PC-3 (cell line): Measurements from ENCODE around the gene PCDHGB3. TPM values are rescaled to one million over a fixed set of nuclear protein-coding genes. Genes with fewer than 3 reads are reported as not detected.

ENCODE experiments used
- ATAC-seq: fragments of 200-7000 bp; cut with Tn5 transposase; 2 replicates; pipeline ENCODE4 v1.9.1; 2020; ENCODE audit warnings: mild to moderate bottlenecking, moderate library complexity
- BruUV-seq: library from RNA; stranded (reverse); fragments of 400-500 nt; replicated peaks from 2 replicates; lab custom pipeline; 2021; lab: Mats Ljungman, UMichigan
- CTCF ChIA-PET: fragments of 300-600 bp; sonication (Branson Sonifier 250); formaldehyde crosslinking; loops from one replicate; lab custom pipeline; 2022; ENCODE audit warnings: antibody characterized with exemption; lab: Charles Lee
- POLR2A ChIA-PET: fragments of 300-600 bp; sonication (Branson Sonifier 250); formaldehyde crosslinking; loops from one replicate; lab custom pipeline; 2022; ENCODE audit warnings: antibody characterized with exemption; ENCODE audit not compliant: unreplicated experiment; lab: Charles Lee
- DNase-seq: peaks from one replicate; pipeline ENCODE4 v3.0.0-alpha.2; 2015
- H2AFZ ChIP-seq: fragments of 300-600 bp; sonication (generic); 2 replicates; pipeline ENCODE4 v1.6.0; 2016; ENCODE audit warnings: antibody characterized with exemption, low read length
- H3F3A ChIP-seq: fragments of 300-600 bp; sonication (generic); one replicate; pipeline ENCODE4 v1.6.0; 2017; ENCODE audit warnings: antibody characterized with exemption, low read length, control low read depth, mild to moderate bottlenecking; ENCODE audit not compliant: unreplicated experiment
- H3K27ac ChIP-seq: fragments of 300-600 bp; sonication (generic); 2 replicates; pipeline ENCODE4 v1.5.1; 2016; ENCODE audit warnings: mild to moderate bottlenecking, low read length
- H3K27me3 ChIP-seq: fragments of 300-600 bp; sonication (generic); 2 replicates; pipeline ENCODE4 v1.6.1; 2016; ENCODE audit warnings: low read length, mixed read lengths
- H3K36me3 ChIP-seq: fragments of 300-600 bp; sonication (generic); 2 replicates; pipeline ENCODE4 v1.6.1; 2016; ENCODE audit warnings: low read depth, mixed run types, low read length, mixed read lengths
- H3K4me1 ChIP-seq: fragments of 300-600 bp; sonication (generic); 2 replicates; pipeline ENCODE4 v1.5.1; 2016; ENCODE audit warnings: low read length; ENCODE audit not compliant: insufficient read depth
- H3K4me2 ChIP-seq: fragments of 300-600 bp; sonication (generic); 2 replicates; pipeline ENCODE4 v1.6.0; 2016; ENCODE audit warnings: low read length
- H3K4me3 ChIP-seq: fragments of 300-600 bp; sonication (generic); 2 replicates; pipeline ENCODE4 v1.5.1; 2016; ENCODE audit warnings: mild to moderate bottlenecking, low read length, mixed read lengths
- H3K79me2 ChIP-seq: fragments of 300-600 bp; sonication (generic); 2 replicates; pipeline ENCODE4 v1.6.1; 2017; ENCODE audit warnings: low read length, mixed read lengths
- H3K9ac ChIP-seq: fragments of 300-600 bp; sonication (generic); 2 replicates; pipeline ENCODE4 v1.6.0; 2016; ENCODE audit warnings: mild to moderate bottlenecking, low read length
- H3K9me2 ChIP-seq: fragments of 300-600 bp; sonication (generic); replicated peaks from 2 replicates; pipeline ENCODE4 v1.6.1; 2016; ENCODE audit warnings: mixed run types, low read length, mixed read lengths
- H3K9me3 ChIP-seq: fragments of 300-600 bp; sonication (generic); 2 replicates; pipeline ENCODE4 v1.6.1; 2016; ENCODE audit warnings: low read length, mixed read lengths
- H4K20me1 ChIP-seq: fragments of 300-600 bp; sonication (generic); 2 replicates; pipeline ENCODE4 v1.6.1; 2016; ENCODE audit warnings: low read length, mixed read lengths
- EZH2 ChIP-seq: fragments of 300-600 bp; sonication (generic); IDR thresholded peaks from one replicate; pipeline ENCODE4 v1.6.1; 2017; ENCODE audit warnings: antibody characterized with exemption, mild to moderate bottlenecking, low read length; ENCODE audit not compliant: unreplicated experiment
- EZH2phosphoT487 ChIP-seq: fragments of 300-600 bp; sonication (generic); IDR thresholded peaks from 2 replicates; pipeline ENCODE4 v1.6.1; 2018; ENCODE audit warnings: mild to moderate bottlenecking, antibody characterized with exemption, low read length, borderline replicate concordance
- intact Hi-C: fragments of 100-400 bp; cut with micrococcal nuclease; formaldehyde crosslinking; loops from 2 replicates; pipeline ENCODE4 v1.9.0; 2023
- total RNA-seq: library from RNA; depleted of rRNA; stranded (reverse); fragments of >200 nt; gene quantifications from 2 replicates; pipeline ENCODE4 v1.2.3, GENCODE V29; 2014
- TF ChIP-seq, protein P1 (sequence below): fragments of 300-600 bp; sonication (generic); conservative IDR thresholded peaks from 2 replicates; pipeline ENCODE4 v1.5.1; 2017; ENCODE audit warnings: antibody characterized with exemption, low read depth, mild to moderate bottlenecking, low read length

PCDHGB3 gene
- total RNA-seq, 1 experiment from 2014 or later, result 1.3 TPM

DNA sequence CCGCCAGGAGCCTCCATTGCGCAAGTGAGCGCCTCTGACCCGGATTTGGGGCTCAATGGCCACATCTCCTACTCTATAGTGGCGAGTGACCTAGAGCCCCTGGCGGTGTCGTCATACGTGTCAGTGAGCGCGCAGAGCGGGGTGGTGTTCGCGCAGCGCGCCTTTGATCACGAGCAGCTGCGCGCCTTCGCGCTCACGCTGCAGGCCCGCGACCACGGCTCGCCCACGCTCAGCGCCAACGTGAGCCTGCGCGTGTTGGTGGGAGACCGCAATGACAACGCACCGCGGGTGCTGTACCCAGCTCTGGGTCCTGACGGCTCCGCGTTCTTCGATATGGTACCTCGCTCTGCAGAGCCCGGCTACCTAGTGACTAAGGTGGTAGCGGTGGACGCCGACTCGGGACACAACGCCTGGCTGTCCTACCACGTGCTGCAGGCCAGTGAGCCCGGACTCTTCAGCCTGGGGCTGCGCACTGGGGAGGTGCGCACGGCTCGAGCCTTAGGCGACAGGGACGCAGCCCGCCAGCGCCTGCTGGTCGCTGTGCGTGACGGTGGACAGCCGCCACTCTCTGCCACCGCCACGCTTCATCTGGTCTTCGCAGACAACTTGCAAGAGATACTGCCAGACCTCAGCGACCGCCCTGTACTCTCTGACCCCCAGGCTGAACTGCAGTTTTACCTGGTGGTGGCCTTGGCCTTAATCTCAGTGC, 39.7 kb downstream of the PCDHGB3 start:
- Histone ChIP-seq H3K9me2 (no peaks in the 10 kb centered on the region), H3K79me2 (no peaks in the 10 kb centered on the region), H3K4me2 (no peak overlapping the region), H4K20me1 (no peaks in the 10 kb centered on the region), H3K4me3 (no peak overlapping the region), H3K4me1 (no peaks in the 10 kb centered on the region), H3K9me3 (0 out of 2 replicates have a peak, but pooled peaks cover 11% of the 10 kb centered on the region), H3K36me3 (peaks cover 6% of the 10 kb centered on the region; the same call in 1 of the 2 replicates), H3K9ac (no peak overlapping the region), H3K27ac (no peak overlapping the region), H2AFZ (no peak overlapping the region), H3K27me3 (no peaks in the 10 kb centered on the region), H3F3A (no peaks in the 10 kb centered on the region)
- DNase-seq (no peak), ATAC-seq (no peak)
- intact Hi-C loops, result no loop called here
- ChIA-PET CTCF (no interaction called here), POLR2A (no interaction called here)
- TF ChIP-seq, protein P1, sequence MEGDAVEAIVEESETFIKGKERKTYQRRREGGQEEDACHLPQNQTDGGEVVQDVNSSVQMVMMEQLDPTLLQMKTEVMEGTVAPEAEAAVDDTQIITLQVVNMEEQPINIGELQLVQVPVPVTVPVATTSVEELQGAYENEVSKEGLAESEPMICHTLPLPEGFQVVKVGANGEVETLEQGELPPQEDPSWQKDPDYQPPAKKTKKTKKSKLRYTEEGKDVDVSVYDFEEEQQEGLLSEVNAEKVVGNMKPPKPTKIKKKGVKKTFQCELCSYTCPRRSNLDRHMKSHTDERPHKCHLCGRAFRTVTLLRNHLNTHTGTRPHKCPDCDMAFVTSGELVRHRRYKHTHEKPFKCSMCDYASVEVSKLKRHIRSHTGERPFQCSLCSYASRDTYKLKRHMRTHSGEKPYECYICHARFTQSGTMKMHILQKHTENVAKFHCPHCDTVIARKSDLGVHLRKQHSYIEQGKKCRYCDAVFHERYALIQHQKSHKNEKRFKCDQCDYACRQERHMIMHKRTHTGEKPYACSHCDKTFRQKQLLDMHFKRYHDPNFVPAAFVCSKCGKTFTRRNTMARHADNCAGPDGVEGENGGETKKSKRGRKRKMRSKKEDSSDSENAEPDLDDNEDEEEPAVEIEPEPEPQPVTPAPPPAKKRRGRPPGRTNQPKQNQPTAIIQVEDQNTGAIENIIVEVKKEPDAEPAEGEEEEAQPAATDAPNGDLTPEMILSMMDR, result no peak
- TF ChIP-seq EZH2 (no peak), EZH2phosphoT487 (no peak)
- BruUV-seq, result no TSS peak

GRCh38 chr5:141411575-141411974, 41.5 kb downstream of the PCDHGB3 start:
- Histone ChIP-seq H3F3A (no peaks in the 10 kb centered on the region), H3K27me3 (no peaks in the 10 kb centered on the region), H3K4me2 (no peak overlapping the region), H3K9me3 (0 out of 2 replicates have a peak, but pooled peaks cover 11% of the 10 kb centered on the region), H3K4me3 (no peak overlapping the region), H3K4me1 (no peaks in the 10 kb centered on the region), H2AFZ (no peak overlapping the region), H3K9ac (no peak overlapping the region), H3K9me2 (no peaks in the 10 kb centered on the region), H3K27ac (no peak overlapping the region), H4K20me1 (no peaks in the 10 kb centered on the region), H3K79me2 (no peaks in the 10 kb centered on the region), H3K36me3 (peaks cover 6% of the 10 kb centered on the region; the same call in 1 of the 2 replicates)
- intact Hi-C loops, result no loop called here
- no peak for TF ChIP-seq EZH2phosphoT487
- TF ChIP-seq, protein P1, result no peak
- no peak for TF ChIP-seq EZH2
- POLR2A ChIA-PET, result no interaction called here
- CTCF ChIA-PET, result interaction anchor here (0.6 kb wide), 1 partner anchor 590 kb away, joined by 3 read pairs; no protein-coding TSS in a partner anchor
- ATAC-seq (no peak), DNase-seq (no peak)
- BruUV-seq, result no TSS peak

- Histone ChIP-seq H3K27me3 (no peaks in the 10 kb centered on the region), H3K9me2 (no peaks in the 10 kb centered on the region), H3K4me2 (no peak within 1 kb of the TSS), H3K9ac (no peak within 1 kb of the TSS), H3K27ac (no peak within 1 kb of the TSS), H3K79me2 (no peaks in the 10 kb centered on the region), H3K9me3 (0 out of 2 replicates have a peak, but pooled peaks cover 4% of the 10 kb centered on the region), H2AFZ (no peak within 1 kb of the TSS), H3K36me3 (peaks cover 6% of the 10 kb centered on the region; the same call in 1 of the 2 replicates), H3K4me1 (no peaks in the 10 kb centered on the region), H3F3A (no peaks in the 10 kb centered on the region), H3K4me3 (no peak within 1 kb of the TSS), H4K20me1 (no peaks in the 10 kb centered on the region)
- no peak for ATAC-seq
- CTCF ChIA-PET, result no interaction called here
- intact Hi-C loops, result no loop called here
- TF ChIP-seq EZH2 (no peak), EZH2phosphoT487 (no peak)
- no TSS peak for BruUV-seq
- DNase-seq, result no peak
- POLR2A ChIA-PET, result no interaction called here
These were observed 43.0 kb downstream of the PCDHGB3 start, which contains the start of gene PCDHGA10 for GRCh38 chr5:141412854-141413539. TSS of gene PCDHGA10 (plus strand) at chr5:141412987. CDS start at chr5:141413176, 189 bp downstream.
